GM10847 (cell line): ENCODE results near the gene PPA1.

Experiments
- POLR2A ChIP-seq: IDR thresholded peaks from 2 replicates; pipeline ENCODE4 v1.6.1; 2011; ENCODE audit not compliant: insufficient read length; ENCODE audit errors: extremely low read depth

The PPA1 gene

DNA sequence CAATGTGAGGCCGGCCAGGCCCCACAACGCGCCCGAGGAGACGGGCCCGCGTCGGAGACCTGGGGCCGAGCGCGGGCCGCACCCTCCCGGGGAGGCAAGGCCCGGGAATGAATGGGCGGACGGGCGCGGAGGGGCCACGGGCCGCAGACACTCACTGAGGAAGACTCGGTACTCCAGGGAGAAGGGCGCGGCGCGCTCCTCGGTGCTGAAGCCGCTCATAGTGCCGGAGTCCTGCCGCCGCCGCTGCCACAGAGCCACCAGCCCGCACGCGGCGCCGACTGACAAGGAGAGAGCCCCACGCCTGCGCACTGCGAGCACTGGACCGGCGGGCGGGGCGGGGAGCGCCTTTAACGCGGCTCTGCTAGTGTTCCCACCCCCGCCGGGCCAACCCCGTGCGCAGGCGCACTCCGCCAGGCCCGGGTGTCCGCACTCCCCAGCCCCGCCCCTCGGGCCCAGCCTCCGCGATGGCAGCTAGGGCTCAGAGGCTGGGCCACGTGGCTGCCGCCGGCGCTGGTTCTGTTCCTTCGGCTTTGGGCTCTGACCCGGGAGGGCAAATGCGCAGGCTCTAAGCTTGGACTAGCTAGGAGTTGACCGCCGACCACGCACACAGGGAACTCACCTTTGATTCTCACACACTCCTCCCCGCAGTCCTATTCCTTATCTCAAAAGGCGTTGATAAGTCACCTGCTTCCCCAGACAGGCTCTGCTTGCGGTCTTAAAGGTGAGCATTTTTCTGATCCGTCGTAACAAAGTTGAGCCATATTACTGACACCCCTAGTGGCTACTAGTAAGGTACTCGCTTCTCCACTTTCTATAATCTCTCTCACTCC, at the start of gene PPA1:
TSS of gene PPA1 (minus strand) at position 321 of the 830 bp plus-strand sequence. CDS start at position 219, 102 bp downstream.
- TF ChIP-seq POLR2A: peak; percentile 97

- no peak for TF ChIP-seq POLR2A
Observed at GRCh38 chr10:70281609-70282008, 48.4 kb upstream of the PPA1 start.

- TF ChIP-seq POLR2A: no peak
Observed at GRCh38 chr10:70280099-70280498, 46.9 kb upstream of the PPA1 start.

DNA sequence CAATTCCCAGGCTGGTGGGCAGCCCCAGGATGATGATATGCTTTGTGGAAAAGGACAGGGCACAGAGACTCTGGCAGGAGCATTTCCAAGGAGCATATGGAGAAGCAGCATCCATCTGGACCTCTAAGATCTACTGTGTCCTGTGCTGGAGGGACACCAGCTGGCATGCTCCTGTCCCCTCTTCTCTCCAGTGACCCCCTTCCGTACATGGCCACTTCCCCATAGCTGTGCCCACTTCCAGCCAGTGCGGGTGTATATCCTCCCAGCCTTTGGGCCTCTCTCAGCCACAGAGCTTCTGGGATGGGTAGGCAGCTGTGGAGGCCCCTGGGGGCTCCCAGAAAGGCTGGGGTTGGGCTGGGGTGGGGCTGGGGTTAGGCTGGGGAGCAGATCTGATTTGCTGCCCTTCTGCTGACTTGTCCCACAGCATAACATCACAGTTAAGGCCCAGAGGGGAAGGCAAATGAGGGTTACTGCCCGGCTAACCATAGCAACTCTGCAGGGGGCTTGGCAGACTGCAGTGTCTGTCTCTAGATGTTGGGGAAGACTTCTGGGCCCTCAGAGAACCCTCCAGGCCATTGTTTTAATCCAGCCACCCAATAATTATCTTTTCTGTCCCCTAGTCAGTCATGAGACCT, 44.3 kb upstream of the PPA1 start:
- TF ChIP-seq POLR2A: no peak

- no peak for TF ChIP-seq POLR2A
Observed at GRCh38 chr10:70274643-70275042, 41.4 kb upstream of the PPA1 start.

DNA sequence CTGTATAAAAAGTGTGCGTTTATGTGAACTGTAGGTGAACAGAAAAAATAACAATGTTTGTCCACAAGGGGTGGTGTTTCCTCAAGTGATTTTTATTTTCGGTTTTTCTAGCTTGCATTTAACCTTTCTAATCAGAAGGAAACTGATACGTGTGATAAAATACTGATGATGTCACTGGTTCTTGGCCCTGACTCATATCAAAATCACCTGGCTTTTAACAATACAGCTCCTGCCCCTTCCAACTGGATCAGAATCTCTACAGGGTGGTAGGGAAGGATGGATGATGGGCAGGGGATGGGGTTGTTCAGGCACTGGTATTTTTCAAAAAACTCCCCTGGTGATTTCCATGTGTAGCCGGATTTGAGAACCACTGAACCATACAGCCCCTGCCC, 39.7 kb upstream of the PPA1 start:
- no peak for TF ChIP-seq POLR2A

DNA sequence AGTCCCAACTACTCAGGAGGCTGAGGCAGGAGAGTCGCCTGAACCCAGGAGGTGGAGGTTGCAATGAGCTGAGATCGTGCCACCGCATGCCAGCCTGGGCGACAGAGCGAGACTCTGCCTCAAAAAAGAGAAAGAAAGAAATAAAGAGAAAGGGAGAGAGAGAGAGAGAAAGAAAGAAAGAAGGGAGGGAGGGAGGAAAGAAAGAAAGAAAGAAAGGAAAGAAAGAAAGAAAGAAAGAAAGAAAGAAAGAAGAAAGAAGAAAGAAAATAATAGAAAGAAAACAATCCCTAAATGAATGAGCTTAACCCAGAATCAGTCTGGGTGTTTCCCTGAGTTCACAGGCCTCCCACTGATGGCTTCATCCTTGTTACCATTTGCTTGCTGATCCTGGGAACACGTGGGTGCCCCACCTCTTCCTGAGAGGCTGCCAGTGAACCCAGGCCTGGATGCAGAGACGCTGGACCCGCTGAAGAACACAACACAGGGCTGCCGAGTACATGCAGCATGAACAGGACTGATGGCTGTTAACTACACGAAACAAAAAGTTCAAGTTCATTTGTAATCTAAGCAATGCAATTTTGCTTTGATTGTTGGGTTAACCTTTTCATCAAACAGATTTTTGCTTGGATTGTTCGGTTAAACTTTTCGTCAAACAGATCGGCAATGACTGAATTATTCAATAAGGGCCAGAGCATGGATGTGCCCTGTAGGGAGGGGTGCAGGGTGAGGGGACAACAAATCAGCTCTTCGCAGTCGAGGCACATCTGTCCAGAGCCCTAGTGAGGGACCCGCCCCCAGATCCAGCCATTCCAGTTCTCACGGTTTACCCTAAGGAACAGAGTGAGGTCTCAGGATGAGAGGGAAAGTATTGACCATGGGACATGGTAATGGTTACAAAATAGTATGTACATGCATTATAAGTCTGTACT, 39.0 kb upstream of the PPA1 start:
- TF ChIP-seq POLR2A: no peak

DNA sequence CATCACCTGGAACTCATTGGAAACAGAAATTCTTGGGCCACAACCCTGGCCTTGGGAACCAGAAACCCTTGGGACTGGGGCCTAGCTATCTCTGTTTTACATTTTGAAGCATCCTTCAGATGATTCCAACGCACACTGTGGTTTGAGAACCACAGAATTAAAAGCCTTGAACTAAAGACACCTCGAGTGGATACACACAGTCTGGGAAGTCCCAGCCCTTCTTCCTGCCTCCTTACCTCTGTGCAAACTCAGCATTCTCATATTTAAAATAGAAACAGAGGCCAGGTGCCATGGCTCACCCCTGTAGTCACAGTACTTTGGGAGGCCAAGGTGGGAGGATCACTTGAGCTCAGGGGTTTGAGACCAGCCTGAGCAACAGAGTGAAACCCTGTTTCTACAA, 37.7 kb upstream of the PPA1 start:
- TF ChIP-seq POLR2A: no peak

GRCh38 chr10:70269741-70270140, 36.5 kb upstream of the PPA1 start:
- no peak for TF ChIP-seq POLR2A

- no peak for TF ChIP-seq POLR2A
Observed at GRCh38 chr10:70268376-70268775, 35.1 kb upstream of the PPA1 start.

GRCh38 chr10:70267161-70267933, 34.1 kb upstream of the PPA1 start:
- TF ChIP-seq POLR2A: no peak

- TF ChIP-seq POLR2A: no peak
Observed at GRCh38 chr10:70266701-70267100, 33.5 kb upstream of the PPA1 start.

- TF ChIP-seq POLR2A: no peak
Observed at GRCh38 chr10:70266056-70266455, 32.8 kb upstream of the PPA1 start.

GRCh38 chr10:70265032-70265689, 31.9 kb upstream of the PPA1 start:
- no peak for TF ChIP-seq POLR2A
